Tibial nerve (tissue), 4 donors: ENCODE measurements around the gene SAG. TPM values are rescaled to one million over a fixed set of nuclear protein-coding genes. Genes with fewer than 3 reads are reported as not detected.

ENCODE experiments used
- DNase-seq, 2 donors: peaks; one replicate each; pipeline ENCODE4 v3.0.0-alpha.2; 2019; ENCODE audit warnings: low spot score in 2 of 2
- H3K27ac ChIP-seq, 4 donors: fragments of 200-600 bp; sonication (generic) in 3 of 4; one replicate each; pipeline ENCODE4 v1.5.1; 2017 to 2019; ENCODE audit warnings: mild to moderate bottlenecking in 1 of 4
- H3K27me3 ChIP-seq, 2 donors: fragments of 200-600 bp; sonication (generic) in 1 of 2; one replicate each; pipeline versions ENCODE4 v1.5.1 to v1.6.0; 2017 to 2019
- H3K36me3 ChIP-seq, 3 donors: fragments of 200-600 bp; sonication (generic); one replicate each; pipeline ENCODE4 v1.5.1; 2018 to 2019
- H3K4me1 ChIP-seq, 4 donors: fragments of 200-600 bp; sonication (generic) in 3 of 4; one replicate each; pipeline ENCODE4 v1.5.1; 2017 to 2019
- H3K4me3 ChIP-seq, 4 donors: fragments of 200-600 bp; sonication (generic) in 3 of 4; one replicate each; pipeline ENCODE4 v1.5.1; 2017 to 2019; ENCODE audit warnings: mild to moderate bottlenecking in 1 of 4, moderate library complexity in 1 of 4
- H3K9me3 ChIP-seq, 4 donors: fragments of 200-600 bp; sonication (generic) in 3 of 4; one replicate each; pipeline ENCODE4 v1.5.1; 2017 to 2019
- CTCF ChIP-seq, 5 experiments: fragments of 200-600 bp in 3 of 5; fragments of 450-650 bp in 2 of 5; sonication (generic) in 3 of 5; IDR thresholded peaks; one replicate each; pipeline ENCODE4 v1.5.1; 2016 to 2019; ENCODE audit warnings: antibody characterized with exemption in 5 of 5, mild to moderate bottlenecking in 3 of 5, moderate library complexity in 2 of 5
- EP300 ChIP-seq, 2 donors: sonication (generic); formaldehyde crosslinking; IDR thresholded peaks; one replicate each; pipeline ENCODE4 v1.6.1; 2017; ENCODE audit warnings: antibody characterized with exemption in 2 of 2, mild to moderate bottlenecking in 1 of 2
- POLR2A ChIP-seq, 2 donors: fragments of 450-650 bp; IDR thresholded peaks; one replicate each; pipeline ENCODE4 v1.6.1; 2017; ENCODE audit warnings: antibody characterized with exemption in 2 of 2, mild to moderate bottlenecking in 2 of 2, moderate library complexity in 2 of 2
- WGBS, 2 donors: methylation state at CpG; one replicate each; pipeline ENCODE4 v1.1.5; 2018; 5-methylcytosine and 5-hydroxymethylcytosine counted together
- total RNA-seq, 4 donors: library from RNA; depleted of rRNA; stranded (reverse); fragments of >200 nt; gene quantifications; one replicate each; pipeline ENCODE4 v1.1.0, GENCODE V29; 2016

SAG gene
- total RNA-seq, 4 donors from 2014 or later = not detected

GRCh38 chr2:233326500-233326899, 18.9 kb downstream of the SAG start:
- Histone ChIP-seq H3K4me1 (no peaks in the 10 kb centered on the region), H3K9me3 (no peaks in the 10 kb centered on the region), H3K27me3 (no peaks in the 10 kb centered on the region), H3K27ac (no peak overlapping the region), H3K4me3 (no peak overlapping the region), H3K36me3 (no peaks in the 10 kb centered on the region)
- TF ChIP-seq EP300 (IDR thresholded peaks at IDR 0.05) (no peak), CTCF (IDR thresholded peaks at IDR 0.05) (no peak), POLR2A (IDR thresholded peaks at IDR 0.05) (no peak)
- 91 to 94% methylated on average over 7 to 8 of the region's 8 CpGs for WGBS, 2 donors
- DNase-seq = no peak

- Histone ChIP-seq H3K4me1 (peaks cover 0 to 7% (median 0%) of the 10 kb centered on the region in 4 donors), H3K36me3 (no peaks in the 10 kb centered on the region), H3K27ac (no peak overlapping the region), H3K4me3 (no peak overlapping the region), H3K9me3 (no peaks in the 10 kb centered on the region), H3K27me3 (no peaks in the 10 kb centered on the region)
- 54 to 58% methylated on average over 4 of the region's 4 CpGs for WGBS, 2 donors
- TF ChIP-seq EP300 (IDR thresholded peaks at IDR 0.05) (no peak), POLR2A (IDR thresholded peaks at IDR 0.05) (no peak), CTCF (IDR thresholded peaks at IDR 0.05) (no peak)
- no peak for DNase-seq
These were observed 21.3 kb downstream of the SAG start for GRCh38 chr2:233328922-233329321.

DNA sequence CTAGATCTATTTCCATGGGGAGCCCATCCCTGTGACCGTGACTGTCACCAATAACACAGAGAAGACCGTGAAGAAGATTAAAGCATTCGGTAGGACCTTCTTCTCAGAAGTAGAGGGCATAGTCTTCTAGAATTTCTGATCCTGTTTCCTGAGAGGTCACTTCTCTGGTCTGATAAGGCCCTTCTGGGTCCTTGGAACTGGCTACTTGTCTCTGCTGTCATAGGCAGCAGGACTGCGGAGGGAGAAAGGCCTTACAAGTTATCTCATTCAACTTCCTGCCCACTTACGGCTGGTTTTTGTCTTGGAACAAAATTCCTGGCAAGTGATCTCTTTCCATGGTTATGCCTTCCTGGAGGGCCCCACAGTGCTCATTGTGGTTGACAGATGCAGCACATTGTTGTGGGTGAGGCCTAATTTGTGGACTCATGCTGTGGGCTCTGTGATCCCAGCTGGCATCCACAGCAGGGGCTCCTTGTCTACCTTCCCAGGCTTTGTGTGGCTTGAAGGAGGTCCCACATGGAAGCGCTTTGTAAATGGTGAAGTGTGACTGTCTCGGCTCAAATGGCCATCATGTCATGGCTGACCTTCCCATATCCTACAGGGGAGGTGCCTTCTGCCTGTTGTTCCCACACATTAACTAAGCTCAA, 22.0 kb downstream of the SAG start:
- Histone ChIP-seq H3K4me1 (peaks cover 0 to 7% (median 0%) of the 10 kb centered on the region in 4 donors), H3K27ac (no peak overlapping the region), H3K9me3 (no peaks in the 10 kb centered on the region), H3K4me3 (no peak overlapping the region), H3K27me3 (no peaks in the 10 kb centered on the region), H3K36me3 (no peaks in the 10 kb centered on the region)
- WGBS, 2 donors = 73 to 74% methylated on average over 7 of the region's 7 CpGs
- no peak for TF ChIP-seq CTCF (IDR thresholded peaks at IDR 0.05)
- TF ChIP-seq POLR2A (IDR thresholded peaks at IDR 0.05) = no peak
- no peak for TF ChIP-seq EP300 (IDR thresholded peaks at IDR 0.05)
- DNase-seq = no peak

- Histone ChIP-seq H3K27me3 (no peaks in the 10 kb centered on the region), H3K4me3 (no peak overlapping the region), H3K9me3 (no peaks in the 10 kb centered on the region), H3K4me1 (peaks cover 0 to 7% (median 0%) of the 10 kb centered on the region in 4 donors), H3K27ac (peak overlapping the region in 2 of 4 donors; percentile 45 to 70), H3K36me3 (no peaks in the 10 kb centered on the region)
- peak; percentile 16 to 61 for DNase-seq
- 76 to 77% methylated on average over 15 of the region's 15 CpGs for WGBS, 2 donors
- TF ChIP-seq EP300 (IDR thresholded peaks at IDR 0.05) (peak; percentile 82 to 88), CTCF (IDR thresholded peaks at IDR 0.05) (no peak), POLR2A (IDR thresholded peaks at IDR 0.05) (peak in 1 of 2 donors; percentile 5)
These were observed 23.9 kb downstream of the SAG start for GRCh38 chr2:233331536-233331935.

GRCh38 chr2:233332125-233332524, 24.5 kb downstream of the SAG start:
- WGBS, 2 donors = 81% methylated on average over 4 of the region's 4 CpGs
- no peak for DNase-seq
- H3K27me3 ChIP-seq = no peaks in the 10 kb centered on the region
- H3K36me3 ChIP-seq = no peaks in the 10 kb centered on the region
- TF ChIP-seq CTCF (IDR thresholded peaks at IDR 0.05) (no peak), POLR2A (IDR thresholded peaks at IDR 0.05) (no peak)
- H3K27ac ChIP-seq = peak overlapping the region in 3 of 4 donors; percentile 64 to 73 (median 70)
- H3K4me1 ChIP-seq = peaks cover 0 to 7% (median 0%) of the 10 kb centered on the region in 4 donors
- no peaks in the 10 kb centered on the region for H3K9me3 ChIP-seq
- H3K4me3 ChIP-seq = no peak overlapping the region
